Measurements from ENCODE around the gene REG1B.
A peak's percentile ranks its signal among the peaks of the same experiment; 100 is the strongest.

DNA sequence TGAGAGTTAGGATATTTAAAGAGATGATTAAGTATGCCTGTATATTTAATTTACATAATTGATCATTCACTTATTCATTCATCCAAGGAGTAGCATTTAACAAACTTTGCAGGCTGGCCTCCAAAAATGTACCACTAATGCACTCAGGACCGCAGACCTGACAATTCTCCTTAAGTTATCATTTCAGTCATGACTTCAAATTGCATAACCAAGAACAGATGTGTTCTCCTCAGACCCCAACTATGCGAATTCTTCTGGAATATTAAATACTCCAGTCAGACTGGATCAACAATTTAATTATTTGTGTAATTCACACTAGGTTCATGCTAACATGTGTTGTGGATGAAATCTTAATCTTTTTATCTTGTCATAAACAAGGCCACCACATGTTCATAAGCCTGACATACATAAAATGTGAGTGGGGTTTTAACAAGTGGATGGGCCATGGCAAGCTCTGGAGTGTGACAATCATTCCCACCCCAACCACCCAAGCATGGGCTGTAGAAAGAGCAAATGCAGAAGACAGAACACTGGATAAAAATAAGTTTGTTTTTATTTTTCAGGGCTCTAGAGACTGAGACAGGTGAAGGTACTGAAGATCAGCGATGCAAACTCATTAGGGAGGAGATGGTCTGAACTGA, 3.2 kb downstream of the REG1B start:
- peak in 2 of 3 donors; percentile 80 to 87 for TF ChIP-seq POLR2A (IDR thresholded peaks at IDR 0.05)
- TF ChIP-seq, protein P1, sequence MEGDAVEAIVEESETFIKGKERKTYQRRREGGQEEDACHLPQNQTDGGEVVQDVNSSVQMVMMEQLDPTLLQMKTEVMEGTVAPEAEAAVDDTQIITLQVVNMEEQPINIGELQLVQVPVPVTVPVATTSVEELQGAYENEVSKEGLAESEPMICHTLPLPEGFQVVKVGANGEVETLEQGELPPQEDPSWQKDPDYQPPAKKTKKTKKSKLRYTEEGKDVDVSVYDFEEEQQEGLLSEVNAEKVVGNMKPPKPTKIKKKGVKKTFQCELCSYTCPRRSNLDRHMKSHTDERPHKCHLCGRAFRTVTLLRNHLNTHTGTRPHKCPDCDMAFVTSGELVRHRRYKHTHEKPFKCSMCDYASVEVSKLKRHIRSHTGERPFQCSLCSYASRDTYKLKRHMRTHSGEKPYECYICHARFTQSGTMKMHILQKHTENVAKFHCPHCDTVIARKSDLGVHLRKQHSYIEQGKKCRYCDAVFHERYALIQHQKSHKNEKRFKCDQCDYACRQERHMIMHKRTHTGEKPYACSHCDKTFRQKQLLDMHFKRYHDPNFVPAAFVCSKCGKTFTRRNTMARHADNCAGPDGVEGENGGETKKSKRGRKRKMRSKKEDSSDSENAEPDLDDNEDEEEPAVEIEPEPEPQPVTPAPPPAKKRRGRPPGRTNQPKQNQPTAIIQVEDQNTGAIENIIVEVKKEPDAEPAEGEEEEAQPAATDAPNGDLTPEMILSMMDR (IDR thresholded peaks at IDR 0.05): peak in 1 of 7 experiments; percentile 0
